Endothelial cell of hepatic sinusoid (primary cell): Measurements from ENCODE around the gene RABL6.
"Not testable (repeated sequence)": the region's sequence is repeated elsewhere in the genome, so short reads cannot be mapped to it uniquely, and the experiment has no call there.

ENCODE experiments used
- in situ Hi-C: cut with HindIII; loops from 2 replicates; pipeline ENCODE4 v1.10.0; 2017; ENCODE audit warnings: low sequenced_read_pairs

The RABL6 gene

GRCh38 chr9:136793086-136793946, 14.4 kb upstream of the RABL6 start:
- in situ Hi-C loops, result no loop called here

GRCh38 chr9:136794281-136794999, 13.3 kb upstream of the RABL6 start:
- in situ Hi-C loops, result no loop called here

- in situ Hi-C loops, result no loop called here
These were observed 12.8 kb upstream of the RABL6 start for GRCh38 chr9:136795000-136795348.

GRCh38 chr9:136796238-136796774, 11.4 kb upstream of the RABL6 start, which contains the start of gene CCDC183:
CCDC183 (plus strand) TSS chr9:136796338; CDS start chr9:136796398, 60 bp downstream.
- in situ Hi-C loops, result no loop called here

- in situ Hi-C loops, result not testable (repeated sequence)
These were observed 10.9 kb upstream of the RABL6 start for GRCh38 chr9:136796775-136797347.

- in situ Hi-C loops, result no loop called here
These were observed 9.1 kb upstream of the RABL6 start for GRCh38 chr9:136798708-136799078.

- in situ Hi-C loops, result no loop called here
These were observed 8.5 kb upstream of the RABL6 start for GRCh38 chr9:136799079-136799853.

- in situ Hi-C loops, result loop anchor here (25.0 kb wide), 1 partner anchor 362 kb away; the partner anchor contains the start of genes LRRC26 and TMEM210
These were observed 7.7 kb upstream of the RABL6 start for GRCh38 chr9:136799854-136800657.

GRCh38 chr9:136802321-136802720, 5.4 kb upstream of the RABL6 start:
- in situ Hi-C loops, result loop anchor here (25.0 kb wide), 1 partner anchor 360 kb away; the partner anchor contains the start of genes LRRC26 and TMEM210

- in situ Hi-C loops, result loop anchor here (25.0 kb wide), 1 partner anchor 359 kb away; the partner anchor contains the start of genes LRRC26 and TMEM210
These were observed 4.7 kb upstream of the RABL6 start for GRCh38 chr9:136803009-136803550.

GRCh38 chr9:136803551-136804508, 3.9 kb upstream of the RABL6 start:
- in situ Hi-C loops, result loop anchor here (25.0 kb wide), 1 partner anchor 358 kb away; the partner anchor contains the start of genes LRRC26 and TMEM210

- in situ Hi-C loops, result loop anchor here (5.0 to 25.0 kb wide), 2 partner anchors 38 to 358 kb away; partner anchors contain the start of genes AJM1, LRRC26 and TMEM210
These were observed 3.1 kb upstream of the RABL6 start for GRCh38 chr9:136804509-136805206.

GRCh38 chr9:136805207-136805740, 2.5 kb upstream of the RABL6 start:
- in situ Hi-C loops, result loop anchor here (5.0 to 25.0 kb wide), 2 partner anchors 37 to 357 kb away; partner anchors contain the start of genes AJM1, LRRC26 and TMEM210

- in situ Hi-C loops, result loop anchor here (5.0 to 25.0 kb wide), 2 partner anchors 36 to 356 kb away; partner anchors contain the start of genes AJM1, LRRC26 and TMEM210
These were observed 1.7 kb upstream of the RABL6 start for GRCh38 chr9:136806067-136806466.

- in situ Hi-C loops, result loop anchor here (5.0 to 25.0 kb wide), 2 partner anchors 36 to 356 kb away; partner anchors contain the start of genes AJM1, LRRC26 and TMEM210
These were observed 1.0 kb upstream of the RABL6 start for GRCh38 chr9:136806631-136807201.

- in situ Hi-C loops, result loop anchor here (5.0 to 25.0 kb wide), 2 partner anchors 34 to 354 kb away; partner anchors contain the start of genes AJM1, LRRC26 and TMEM210
These were observed 492 bp downstream of the RABL6 start for GRCh38 chr9:136808075-136808805.
